AML-193 (cell line): ENCODE data around the gene LEFTY2.
"Not testable (repeated sequence)": the region's sequence is repeated elsewhere in the genome, so short reads cannot be mapped to it uniquely, and the experiment has no call there.

Experiments used
- DNase-seq, 2 experiments: peaks; one replicate each; lab custom pipeline; 2025; lab: John Stamatoyannopoulos, UW

The LEFTY2 gene

GRCh38 chr1:225953315-225953714 lies 12.3 kb upstream of the LEFTY2 start:
- DNase-seq = no peak

- DNase-seq = no peak
Observed at GRCh38 chr1:225950905-225951497, 10.0 kb upstream of the LEFTY2 start.

- no peak for DNase-seq
Observed at GRCh38 chr1:225949041-225949440, 8.0 kb upstream of the LEFTY2 start.

- no peak for DNase-seq
Observed at GRCh38 chr1:225946803-225947202, 5.8 kb upstream of the LEFTY2 start.

GRCh38 chr1:225946082-225946620 lies 5.1 kb upstream of the LEFTY2 start:
- no peak for DNase-seq

GRCh38 chr1:225945564-225945963 lies 4.5 kb upstream of the LEFTY2 start:
- DNase-seq = no peak

GRCh38 chr1:225944951-225945350 lies 3.9 kb upstream of the LEFTY2 start:
- no peak for DNase-seq

- DNase-seq = no peak
Observed at GRCh38 chr1:225944387-225944786, 3.4 kb upstream of the LEFTY2 start.

- no peak for DNase-seq
Observed at GRCh38 chr1:225943582-225943981, 2.6 kb upstream of the LEFTY2 start.

- DNase-seq = no peak
Observed at GRCh38 chr1:225942574-225942973, 1.6 kb upstream of the LEFTY2 start.

GRCh38 chr1:225941942-225942222 lies 862 bp upstream of the LEFTY2 start:
- no peak for DNase-seq

- DNase-seq = no peak
Observed at GRCh38 chr1:225940385-225941151, 452 bp downstream of the LEFTY2 start.

- not testable (repeated sequence) for DNase-seq
Observed at GRCh38 chr1:225939939-225940310, 1.1 kb downstream of the LEFTY2 start.

- DNase-seq = not testable (repeated sequence)
Observed at GRCh38 chr1:225939097-225939938, 1.7 kb downstream of the LEFTY2 start.

GRCh38 chr1:225937048-225937968 lies 3.7 kb downstream of the LEFTY2 start:
- no peak for DNase-seq

GRCh38 chr1:225936523-225936922 lies 4.5 kb downstream of the LEFTY2 start:
- no peak for DNase-seq

GRCh38 chr1:225936086-225936485 lies 4.9 kb downstream of the LEFTY2 start:
- not testable (repeated sequence) for DNase-seq

GRCh38 chr1:225934711-225935110 lies 6.3 kb downstream of the LEFTY2 start:
- no peak for DNase-seq

GRCh38 chr1:225933072-225933471 lies 7.9 kb downstream of the LEFTY2 start:
- DNase-seq = no peak

GRCh38 chr1:225931270-225932136 lies 9.5 kb downstream of the LEFTY2 start:
- no peak for DNase-seq

GRCh38 chr1:225930566-225930965 lies 10.5 kb downstream of the LEFTY2 start:
- DNase-seq = no peak
